HepG2 (cell line): Measurements from ENCODE around the gene NEURL1. TPM values are rescaled to one million over a fixed set of nuclear protein-coding genes. Genes with fewer than 3 reads are reported as not detected.

Experiments used
- ATAC-seq: fragments of 200-7000 bp; cut with Tn5 transposase; 3 replicates; pipeline ENCODE4 v1.9.1; 2020; ENCODE audit warnings: mild to moderate bottlenecking, moderate library complexity
- BruUV-seq: library from RNA; stranded (reverse); fragments of 400-500 nt; replicated peaks from 2 replicates; lab custom pipeline; 2021; lab: Mats Ljungman, UMichigan
- CTCF ChIA-PET: fragments of 300-600 bp; formaldehyde crosslinking; extraction: SDS; loops from one replicate; lab custom pipeline; 2021; ENCODE audit warnings: low total read pairs, inconsistent platforms, low intra/inter-chr PET ratio; lab: Yijun Ruan, JAX
- POLR2A ChIA-PET: fragments of 350-600 bp; sonication (Branson Sonifier 250); formaldehyde crosslinking; loops from one replicate; lab custom pipeline; 2020; ENCODE audit warnings: antibody characterized with exemption, inconsistent platforms; lab: Yijun Ruan, JAX
- DNase-seq: peaks from one replicate; pipeline ENCODE4 v3.0.0-alpha.2; 2015; ENCODE audit warnings: low spot score
- FAIRE-seq: peaks from 3 replicates; lab custom pipeline; 2011; peaks lifted over from hg19 to GRCh38; lab: Jason Lieb, UNC
- H2AFZ ChIP-seq: one replicate; pipeline ENCODE4 v1.6.1; 2011; ENCODE audit warnings: low read length, inconsistent platforms
- H3K27ac ChIP-seq: fragments of 300-600 bp; 3 replicates; pipeline ENCODE4 v1.8.0; 2011; ENCODE audit warnings: mixed run types, mild to moderate bottlenecking, mixed read lengths, low read length, inconsistent platforms; ENCODE audit not compliant: insufficient read depth; ENCODE audit errors: extremely low read length
- H3K27me3 ChIP-seq, 2 experiments: fragments of 200-600 bp in 1 of 2; 2 replicates in 1 of 2; 3 replicates in 1 of 2; pipeline versions ENCODE4 v1.6.0 to v1.8.0; 2011; ENCODE audit warnings: low read length in 2 of 2, mild to moderate bottlenecking in 2 of 2, moderate library complexity in 2 of 2, inconsistent platforms in 1 of 2; ENCODE audit not compliant: insufficient read depth in 2 of 2, control insufficient read depth in 1 of 2
- H3K36me3 ChIP-seq, 2 experiments: fragments of 200-600 bp in 1 of 2; replicated peaks in 1 of 2; 2 replicates in 1 of 2; 3 replicates in 1 of 2; pipeline versions ENCODE4 v1.5.1 to v1.8.0; 2011; ENCODE audit warnings: low read length in 2 of 2, inconsistent platforms in 1 of 2; ENCODE audit not compliant: insufficient read depth in 2 of 2, control insufficient read depth in 1 of 2
- H3K4me1 ChIP-seq: 2 replicates; pipeline ENCODE4 v1.5.1; 2012; ENCODE audit warnings: low read length, inconsistent platforms; ENCODE audit not compliant: insufficient read depth
- H3K4me2 ChIP-seq: 2 replicates; pipeline ENCODE4 v1.6.0; 2011; ENCODE audit warnings: low read depth, low read length, inconsistent platforms
- H3K4me3 ChIP-seq, 3 experiments: fragments of 200-600 bp in 1 of 3; sonication (generic), shearing (Covaris generic) in 1 of 3; replicated peaks in 1 of 3; 2 replicates each; pipeline ENCODE4 v1.5.1; 2011 to 2016; ENCODE audit warnings: low read length in 3 of 3, inconsistent platforms in 2 of 3, low read depth in 2 of 3, mild to moderate bottlenecking in 2 of 3, control low read depth in 1 of 3, mixed read lengths in 1 of 3; ENCODE audit not compliant: insufficient read depth in 1 of 3
- H3K79me2 ChIP-seq: one replicate; pipeline ENCODE4 v1.6.1; 2011; ENCODE audit warnings: low read length, inconsistent platforms; ENCODE audit not compliant: insufficient read depth
- H3K9ac ChIP-seq: 2 replicates; pipeline ENCODE4 v1.6.0; 2011; ENCODE audit warnings: mild to moderate bottlenecking, low read depth, low read length, inconsistent platforms; ENCODE audit not compliant: insufficient read depth
- H3K9me3 ChIP-seq: 2 replicates; pipeline ENCODE4 v1.5.1; 2012; ENCODE audit warnings: mild to moderate bottlenecking, low read length
- H4K20me1 ChIP-seq: 2 replicates; pipeline ENCODE4 v1.6.0; 2011; ENCODE audit warnings: inconsistent platforms, mild to moderate bottlenecking, low read length, moderate library complexity; ENCODE audit not compliant: insufficient read depth
- NONO ChIP-seq, 2 experiments: fragments of 450-650 bp in 1 of 2; sonication (generic) in 1 of 2; formaldehyde crosslinking in 1 of 2; IDR thresholded peaks in 1 of 2; conservative IDR thresholded peaks in 1 of 2; 2 replicates each; pipeline versions ENCODE4 v1.6.1 to v1.8.0; 2017 to 2022; ENCODE audit warnings: mild to moderate bottlenecking in 1 of 2, missing genetic modification reagents in 1 of 2, moderate library complexity in 1 of 2
- PPARG ChIP-seq: conservative IDR thresholded peaks from 2 replicates; pipeline ENCODE4 v1.6.1; 2016; ENCODE audit warnings: missing biosample characterization, missing genetic modification reagents
- SRSF1 ChIP-seq: fragments of 200-400 bp; formaldehyde crosslinking; optimal IDR thresholded peaks from 2 replicates; pipeline ENCODE3; 2017; ENCODE audit warnings: mild to moderate bottlenecking, low read depth, low read length, moderate library complexity
- ZNF136 ChIP-seq: sonication (generic); formaldehyde crosslinking; IDR thresholded peaks from 2 replicates; pipeline ENCODE4 v1.8.1; 2022; ENCODE audit warnings: low read depth, mild to moderate bottlenecking, moderate library complexity, missing genetic modification reagents
- ZNF205 ChIP-seq: IDR thresholded peaks from 2 replicates; pipeline ENCODE4 v1.6.1; 2018; ENCODE audit warnings: missing biosample characterization, missing genetic modification reagents
- ZNF430 ChIP-seq: sonication (generic); formaldehyde crosslinking; IDR thresholded peaks from 2 replicates; pipeline ENCODE4 v1.9.0; 2021; ENCODE audit warnings: mild to moderate bottlenecking, missing genetic modification reagents
- ZNF503 ChIP-seq: sonication (generic); formaldehyde crosslinking; IDR thresholded peaks from 2 replicates; pipeline ENCODE4 v1.4.0; 2020; ENCODE audit warnings: missing genetic modification reagents
- WGBS: methylation state at CpG from one replicate; pipeline ENCODE4 v1.1.6; 2017; ENCODE audit warnings: low lambda C conversion rate; 5-methylcytosine and 5-hydroxymethylcytosine counted together
- in situ Hi-C: cut with HindIII; loops from 2 replicates; pipeline ENCODE4 v1.10.0; 2017; ENCODE audit warnings: low pct_unique_long_range_greater_than_20kb; ENCODE audit not compliant: extremely low pct_ligation_motif_present
- intact Hi-C: fragments of 100-400 bp; cut with micrococcal nuclease; formaldehyde crosslinking; loops from one replicate; pipeline ENCODE4 v1.10.0; 2022; ENCODE audit not compliant: unreplicated experiment
- polyA plus RNA-seq, 8 experiments: library from polyadenylated mRNA; depleted of rRNA in 3 of 8; stranded (reverse) in 7 of 8; unstranded in 1 of 8; fragments of >200 nt; fragmentation: Illumina TruSeq in 4 of 8; extraction: Trizol in 4 of 8; gene quantifications; 2 replicates each; pipeline versions ENCODE4 v1.2.1 to v1.2.3, GENCODE V29; 2011 to 2016; ENCODE audit warnings: low read depth in 4 of 8, missing spikeins in 1 of 8, mixed read lengths in 1 of 8; ENCODE audit not compliant: insufficient read depth in 1 of 8
- total RNA-seq, 5 experiments: library from RNA; depleted of rRNA; stranded (reverse); fragments of >200 nt; fragmentation: Illumina TruSeq; extraction: Trizol; gene quantifications; 2 replicates each; pipeline ENCODE4 v1.2.3, GENCODE V29; 2016; ENCODE audit warnings: low read depth in 1 of 5

Gene NEURL1
- total and polyA plus RNA-seq, 2 of the 13 experiments (the other 11 are each of a cell fraction or from before 2014, with no cell fraction given) = not detected

- FAIRE-seq = no peak
- 12% methylated on average over 3 of the region's 3 CpGs for WGBS
- Histone ChIP-seq H3K4me3 (no peak overlapping the region), H3K27me3 (peaks cover 3 to 39% of the 10 kb centered on the region in 2 experiments; a peak in 4 of 5 replicates), H3K4me2 (no peak overlapping the region), H3K4me1 (peaks cover 23% of the 10 kb centered on the region), H3K36me3 (no peaks in the 10 kb centered on the region), H3K27ac (no peak overlapping the region), H3K79me2 (no peaks in the 10 kb centered on the region), H3K9me3 (no peaks in the 10 kb centered on the region), H4K20me1 (no peaks in the 10 kb centered on the region), H2AFZ (no peak overlapping the region), H3K9ac (no peak overlapping the region)
- ChIA-PET CTCF (no interaction called here), POLR2A (no interaction called here)
- BruUV-seq = no TSS peak
- DNase-seq = no peak
- intact Hi-C loops (no loop called here), in situ Hi-C loops (no loop called here)
- TF ChIP-seq ZNF503 (CRISPR knock-in tag) (no peak), ZNF136 (CRISPR knock-in tag) (no peak), ZNF205 (CRISPR knock-in tag) (no peak), ZNF430 (CRISPR knock-in tag) (no peak), NONO (IDR thresholded peaks at IDR 0.05) (no peak), NONO (CRISPR knock-in tag; conservative IDR thresholded peaks at IDR 0.05) (no peak), SRSF1 (no peak), PPARG (CRISPR knock-in tag) (no peak)
- no peak for ATAC-seq
Observed at GRCh38 chr10:103474077-103474476, 19.4 kb upstream of the NEURL1 start.
